Inflammatory macrophage treated with lipopolysaccharide for 4 hours (primary cell): ENCODE measurements around the gene KIF15.
A peak's percentile ranks its signal among the peaks of the same experiment; 100 is the strongest.
"Not testable (repeated sequence)": the region's sequence is repeated elsewhere in the genome, so short reads cannot be mapped to it uniquely, and the experiment has no call there.

Source experiments
- DNase-seq: peaks from one replicate; pipeline ENCODE4 v3.0.0-alpha.2; 2020

Gene KIF15

GRCh38 chr3:44761424-44762169 is at the start of gene KIF15, which contains the start of gene KIAA1143:
Gene KIF15 (plus strand): TSS chr3:44761794. CDS start chr3:44761866, 72 bp downstream.
Gene KIAA1143 (minus strand): TSS chr3:44761619. CDS start chr3:44761602, 17 bp downstream.
- peak; percentile 98 for DNase-seq

GRCh38 chr3:44712455-44713075 is 49.0 kb upstream of the KIF15 start, which contains the start of gene ZNF502:
Gene ZNF502 (plus strand): TSS chr3:44712660. CDS start chr3:44720262, 7,602 bp downstream.
- DNase-seq: peak; percentile 71

GRCh38 chr3:44721231-44722102 is 40.1 kb upstream of the KIF15 start:
- no peak for DNase-seq

GRCh38 chr3:44722103-44722401 is 39.5 kb upstream of the KIF15 start:
- DNase-seq: no peak

GRCh38 chr3:44729384-44729910 is 32.1 kb upstream of the KIF15 start, which contains the start of gene ZNF501:
Gene ZNF501 (plus strand): TSS chr3:44729635. CDS start chr3:44734422, 4,787 bp downstream.
- DNase-seq: peak; percentile 85

- DNase-seq: no peak
These were observed 26.9 kb upstream of the KIF15 start for GRCh38 chr3:44734646-44735168.

- DNase-seq: no peak
These were observed 532 bp upstream of the KIF15 start for GRCh38 chr3:44761101-44761423.

- no peak for DNase-seq
These were observed 630 bp downstream of the KIF15 start for GRCh38 chr3:44762170-44762677.

- no peak for DNase-seq
These were observed 1.1 kb downstream of the KIF15 start for GRCh38 chr3:44762690-44763089.

- no peak for DNase-seq
These were observed 2.7 kb downstream of the KIF15 start for GRCh38 chr3:44764248-44764647.

GRCh38 chr3:44771424-44772098 is 10.0 kb downstream of the KIF15 start:
- DNase-seq: no peak

- DNase-seq: no peak
These were observed 10.5 kb downstream of the KIF15 start for GRCh38 chr3:44772099-44772442.

- DNase-seq: no peak
These were observed 21.3 kb downstream of the KIF15 start for GRCh38 chr3:44782891-44783290.

GRCh38 chr3:44795197-44795596 is 33.6 kb downstream of the KIF15 start:
- no peak for DNase-seq

GRCh38 chr3:44802011-44802410 is 40.4 kb downstream of the KIF15 start:
- peak; percentile 44 for DNase-seq

- DNase-seq: no peak
These were observed 41.7 kb downstream of the KIF15 start for GRCh38 chr3:44803298-44803697.

GRCh38 chr3:44805960-44806359 is 44.4 kb downstream of the KIF15 start:
- no peak for DNase-seq

- no peak for DNase-seq
These were observed 53.2 kb downstream of the KIF15 start for GRCh38 chr3:44814751-44815150.

GRCh38 chr3:44816334-44816733 is 54.7 kb downstream of the KIF15 start:
- not testable (repeated sequence) for DNase-seq

GRCh38 chr3:44821206-44821605 is 59.6 kb downstream of the KIF15 start:
- not testable (repeated sequence) for DNase-seq

GRCh38 chr3:44825264-44825925 is 63.8 kb downstream of the KIF15 start:
- peak; percentile 27 for DNase-seq

GRCh38 chr3:44827196-44827595 is 65.6 kb downstream of the KIF15 start:
- no peak for DNase-seq
